GM18873 (cell line): ENCODE measurements around the gene NSMF.

Source experiments
- ATAC-seq: cut with Tn5 transposase; IDR thresholded peaks from one replicate; pipeline ENCODE4 v1.9.1; 2021; ENCODE audit warnings: mild to moderate bottlenecking, moderate library complexity, moderate number of reproducible peaks; ENCODE audit not compliant: unreplicated experiment, low FRiP score

Gene NSMF

GRCh38 chr9:137492464-137493363 is 33.6 kb upstream of the NSMF start:
- no peak for ATAC-seq

GRCh38 chr9:137491735-137492432 is 32.8 kb upstream of the NSMF start:
- ATAC-seq: no peak

GRCh38 chr9:137490532-137491186 is 31.5 kb upstream of the NSMF start:
- no peak for ATAC-seq

- no peak for ATAC-seq
Observed at GRCh38 chr9:137488906-137489305, 29.8 kb upstream of the NSMF start.

- no peak for ATAC-seq
Observed at GRCh38 chr9:137488327-137488653, 29.2 kb upstream of the NSMF start.

- no peak for ATAC-seq
Observed at GRCh38 chr9:137487454-137488326, 28.6 kb upstream of the NSMF start.

GRCh38 chr9:137486545-137487453 is 27.7 kb upstream of the NSMF start:
- no peak for ATAC-seq

- ATAC-seq: no peak
Observed at GRCh38 chr9:137486141-137486490, 27.0 kb upstream of the NSMF start.

GRCh38 chr9:137485343-137486140 is 26.4 kb upstream of the NSMF start:
- no peak for ATAC-seq

GRCh38 chr9:137484551-137485315 is 25.6 kb upstream of the NSMF start:
- no peak for ATAC-seq

GRCh38 chr9:137482094-137482781 is 23.1 kb upstream of the NSMF start:
- ATAC-seq: no peak

GRCh38 chr9:137480686-137481683 is 21.9 kb upstream of the NSMF start:
- no peak for ATAC-seq

- no peak for ATAC-seq
Observed at GRCh38 chr9:137479892-137480685, 21.0 kb upstream of the NSMF start.

- no peak for ATAC-seq
Observed at GRCh38 chr9:137478962-137479861, 20.1 kb upstream of the NSMF start.

GRCh38 chr9:137478613-137478961 is 19.5 kb upstream of the NSMF start:
- ATAC-seq: no peak
